Measurements from ENCODE around the gene GALK1. TPM values are rescaled to one million over a fixed set of nuclear protein-coding genes. Genes with fewer than 3 reads are reported as not detected.

The GALK1 gene
- total and polyA plus RNA-seq, 5 donors: 15.9 to 22.6 (median 17.7) TPM

DNA sequence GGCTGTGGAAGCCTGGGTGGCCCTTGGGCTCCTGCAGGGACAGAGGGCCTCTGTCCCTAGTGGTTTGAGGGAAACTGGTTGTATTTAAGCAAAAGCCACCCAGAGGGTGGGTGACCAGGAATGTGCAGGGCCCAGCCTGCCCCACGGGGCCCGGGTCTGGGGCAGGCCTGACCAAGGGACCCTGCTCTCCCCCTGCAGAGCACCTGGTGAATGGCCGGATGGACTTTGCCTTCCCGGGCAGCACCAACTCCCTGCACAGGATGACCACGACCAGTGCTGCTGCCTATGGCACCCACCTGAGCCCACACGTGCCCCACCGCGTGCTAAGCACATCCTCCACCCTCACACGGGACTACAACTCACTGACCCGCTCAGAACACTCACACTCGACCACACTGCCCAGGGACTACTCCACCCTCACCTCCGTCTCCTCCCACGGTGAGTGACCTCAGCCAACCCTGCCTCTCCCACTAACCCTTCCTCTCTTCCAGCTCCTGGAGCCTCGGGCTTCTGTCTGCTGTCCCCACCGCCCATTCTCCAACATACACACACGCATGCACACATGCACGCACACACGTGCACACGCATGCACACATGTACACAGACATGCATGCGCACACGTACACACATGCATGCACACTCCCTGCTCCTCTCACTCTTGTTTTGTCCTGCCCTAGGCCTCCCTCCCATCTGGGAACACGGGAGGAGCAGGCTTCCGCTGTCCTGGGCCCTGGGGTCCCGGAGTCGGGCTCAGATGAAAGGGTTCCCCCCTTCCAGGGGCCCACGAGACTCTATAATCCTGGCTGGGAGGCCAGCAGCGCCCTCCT, 10.4 kb downstream of the GALK1 start:
- Histone ChIP-seq H3K27ac (ENCODE audit: low read length) (no peak overlapping the region), H3K4me3 (ENCODE audit: low read length) (no peak overlapping the region), H3K9me3 (ENCODE audit: control insufficient read depth, low read length) (no peaks in the 10 kb centered on the region), H3K27me3 (ENCODE audit: control insufficient read depth, insufficient read depth) (no peaks in the 10 kb centered on the region), H3K4me1 (ENCODE audit: control insufficient read depth, insufficient read depth, low read length) (peaks cover 2% of the 10 kb centered on the region)
- ATAC-seq (peak; percentile 0 to 2), DNase-seq (peak in 2 of 3 donors; percentile 46 to 60)
- intact Hi-C loops (cut with DNase I): loop anchor here in 2 of 4 donors (5.0 kb wide), 2 partner anchors 87 to 122 kb away; partner anchors contain the start of genes RECQL5 (in 1 of the 2), SAP30BP (in 1 of the 2) and SMIM5 (in 1 of the 2)
- whole genome bisulfite sequencing: 69% methylated on average over 27 of the region's 27 CpGs

DNA sequence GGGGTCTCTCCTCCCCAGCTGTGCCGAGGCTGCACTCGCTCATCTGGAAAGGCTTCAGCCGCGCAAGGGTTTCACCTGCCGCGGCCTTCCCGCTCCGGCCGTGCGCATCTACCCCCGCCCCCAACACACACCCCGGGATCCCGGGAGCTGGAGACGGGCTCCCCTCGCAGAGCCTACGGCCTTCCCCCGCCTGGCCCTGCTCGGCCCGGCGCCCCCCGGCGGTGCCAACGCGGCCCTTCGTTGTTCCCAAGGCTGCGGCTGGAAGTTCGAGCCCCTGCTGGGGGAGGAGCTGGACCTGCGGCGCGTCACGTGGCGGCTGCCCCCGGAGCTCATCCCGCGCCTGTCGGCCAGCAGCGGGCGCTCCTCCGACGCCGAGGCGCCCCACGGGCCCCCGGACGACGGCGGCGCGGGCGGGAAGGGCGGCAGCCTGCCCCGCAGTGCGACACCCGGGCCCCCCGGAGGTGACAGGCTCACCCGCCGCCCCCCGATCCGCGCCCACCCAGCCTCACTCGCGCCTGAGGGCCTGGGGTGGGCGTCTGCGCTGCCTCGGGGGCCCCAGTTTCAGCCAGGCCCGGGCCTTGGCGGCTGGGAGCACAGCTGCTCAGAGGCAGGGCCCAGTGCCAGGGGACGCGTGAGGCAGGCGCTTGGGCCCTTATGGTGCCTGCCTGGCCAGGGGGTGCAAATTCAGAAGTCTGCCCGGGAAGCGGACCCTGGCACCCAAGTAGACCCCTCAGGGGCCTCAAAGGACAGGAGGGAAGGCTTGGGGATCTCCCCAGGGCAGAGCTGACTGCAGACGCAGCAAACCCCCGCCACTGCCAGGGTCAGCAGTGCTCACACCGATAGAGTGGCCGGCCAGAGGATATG, 11.2 kb downstream of the GALK1 start:
- peak overlapping the region; percentile 40 for H3K4me3 ChIP-seq (ENCODE audit: low read length)
- H3K9me3 ChIP-seq (ENCODE audit: control insufficient read depth, low read length): no peaks in the 10 kb centered on the region
- H3K4me1 ChIP-seq (ENCODE audit: control insufficient read depth, insufficient read depth, low read length): peaks cover 2% of the 10 kb centered on the region
- H3K27me3 ChIP-seq (ENCODE audit: control insufficient read depth, insufficient read depth): no peaks in the 10 kb centered on the region
- WGBS: 7% methylated on average over 76 of the region's 76 CpGs
- intact Hi-C loops (cut with DNase I): loop anchor here in 2 of 4 donors (5.0 kb wide), 2 partner anchors 86 to 121 kb away; partner anchors contain the start of genes RECQL5 (in 1 of the 2), SAP30BP (in 1 of the 2) and SMIM5 (in 1 of the 2)
- peak; percentile 53 to 57 for ATAC-seq
- H3K27ac ChIP-seq (ENCODE audit: low read length): no peak overlapping the region
- DNase-seq: peak; percentile 77 to 93 (median 92)

GRCh38 chr17:75752802-75753513, 12.0 kb downstream of the GALK1 start:
- DNase-seq: peak in 1 of 3 donors; percentile 46
- intact Hi-C loops (cut with DNase I): loop anchor here in 2 of 4 donors (5.0 kb wide), 2 partner anchors 86 to 121 kb away; partner anchors contain the start of genes RECQL5 (in 1 of the 2), SAP30BP (in 1 of the 2) and SMIM5 (in 1 of the 2)

GRCh38 chr17:75752405-75752709, 12.6 kb downstream of the GALK1 start:
- ATAC-seq (no peak), DNase-seq (no peak)
- WGBS: 90% methylated on average over 10 of the region's 10 CpGs
- Histone ChIP-seq H3K27ac (ENCODE audit: low read length) (no peak overlapping the region), H3K4me3 (ENCODE audit: low read length) (no peak overlapping the region), H3K4me1 (ENCODE audit: control insufficient read depth, insufficient read depth, low read length) (peaks cover 2% of the 10 kb centered on the region), H3K9me3 (ENCODE audit: control insufficient read depth, low read length) (no peaks in the 10 kb centered on the region), H3K27me3 (ENCODE audit: control insufficient read depth, insufficient read depth) (no peaks in the 10 kb centered on the region)
- intact Hi-C loops (cut with DNase I): loop anchor here in 2 of 4 donors (5.0 kb wide), 2 partner anchors 85 to 120 kb away; partner anchors contain the start of genes RECQL5 (in 1 of the 2), SAP30BP (in 1 of the 2) and SMIM5 (in 1 of the 2)

More at GRCh38 chr17:75752802-75753513, 12.0 kb downstream of the GALK1 start:
- 70% methylated on average over 19 of the region's 19 CpGs for WGBS
- no peak for ATAC-seq
- Histone ChIP-seq H3K27me3 (ENCODE audit: control insufficient read depth, insufficient read depth) (no peaks in the 10 kb centered on the region), H3K4me1 (ENCODE audit: control insufficient read depth, insufficient read depth, low read length) (peaks cover 2% of the 10 kb centered on the region), H3K9me3 (ENCODE audit: control insufficient read depth, low read length) (no peaks in the 10 kb centered on the region), H3K4me3 (ENCODE audit: low read length) (peak overlapping the region; percentile 40), H3K27ac (ENCODE audit: low read length) (no peak overlapping the region)

GRCh38 chr17:75751676-75752404, 13.2 kb downstream of the GALK1 start:
- no peak for DNase-seq

DNA sequence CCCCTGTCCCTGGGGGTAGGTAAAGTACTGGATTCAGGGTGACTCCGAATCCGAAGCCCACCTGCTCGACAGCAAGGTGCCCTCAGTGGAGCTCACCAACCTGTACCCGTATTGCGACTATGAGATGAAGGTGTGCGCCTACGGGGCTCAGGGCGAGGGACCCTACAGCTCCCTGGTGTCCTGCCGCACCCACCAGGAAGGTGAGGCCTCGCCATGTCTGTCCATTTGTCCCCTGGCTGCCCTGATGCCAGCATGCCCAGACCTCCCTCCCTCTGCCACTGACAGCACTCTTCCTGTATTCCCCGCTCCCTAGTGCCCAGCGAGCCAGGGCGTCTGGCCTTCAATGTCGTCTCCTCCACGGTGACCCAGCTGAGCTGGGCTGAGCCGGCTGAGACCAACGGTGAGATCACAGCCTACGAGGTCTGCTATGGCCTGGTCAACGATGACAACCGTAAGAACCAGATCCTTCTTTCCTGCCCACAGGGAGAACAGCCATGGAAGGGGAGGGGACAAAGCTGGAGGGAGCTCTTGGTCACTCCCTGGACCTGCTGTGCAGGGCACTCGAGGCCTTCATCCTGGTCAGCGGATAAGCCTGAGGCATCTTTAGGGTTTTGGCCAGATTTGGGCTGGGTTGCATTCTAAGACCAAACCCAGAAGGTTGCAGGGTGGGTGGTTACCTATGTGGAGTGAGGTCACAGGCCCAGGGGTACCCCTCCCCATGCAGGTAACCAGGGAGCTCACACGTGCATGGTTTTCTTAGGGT, 14.2 kb downstream of the GALK1 start:
- WGBS: 82% methylated on average over 23 of the region's 23 CpGs
- H3K4me3 ChIP-seq (ENCODE audit: low read length): no peak overlapping the region
- H3K4me1 ChIP-seq (ENCODE audit: control insufficient read depth, insufficient read depth, low read length): peaks cover 2% of the 10 kb centered on the region
- H3K27ac ChIP-seq (ENCODE audit: low read length): no peak overlapping the region
- DNase-seq: no peak
- no peaks in the 10 kb centered on the region for H3K27me3 ChIP-seq (ENCODE audit: control insufficient read depth, insufficient read depth)
- no peaks in the 10 kb centered on the region for H3K9me3 ChIP-seq (ENCODE audit: control insufficient read depth, low read length)
- no peak for ATAC-seq
- intact Hi-C loops (cut with DNase I): loop anchor here in 3 of 4 donors (2.0 to 5.0 kb wide), 3 partner anchors 76 to 119 kb away; partner anchors contain the start of genes RECQL5 (in 1 of the 3), SAP30BP (in 1 of the 3) and SMIM5 (in 1 of the 3)

More at GRCh38 chr17:75751676-75752404, 13.2 kb downstream of the GALK1 start:
- intact Hi-C loops (cut with DNase I): loop anchor here in 3 of 4 donors (2.0 to 5.0 kb wide), 3 partner anchors 77 to 120 kb away; partner anchors contain the start of genes RECQL5 (in 1 of the 3), SAP30BP (in 1 of the 3) and SMIM5 (in 1 of the 3)
- Histone ChIP-seq H3K27me3 (ENCODE audit: control insufficient read depth, insufficient read depth) (no peaks in the 10 kb centered on the region), H3K27ac (ENCODE audit: low read length) (no peak overlapping the region), H3K4me3 (ENCODE audit: low read length) (no peak overlapping the region), H3K4me1 (ENCODE audit: control insufficient read depth, insufficient read depth, low read length) (peaks cover 2% of the 10 kb centered on the region), H3K9me3 (ENCODE audit: control insufficient read depth, low read length) (no peaks in the 10 kb centered on the region)
- WGBS: 80% methylated on average over 24 of the region's 24 CpGs
- ATAC-seq: no peak

DNA sequence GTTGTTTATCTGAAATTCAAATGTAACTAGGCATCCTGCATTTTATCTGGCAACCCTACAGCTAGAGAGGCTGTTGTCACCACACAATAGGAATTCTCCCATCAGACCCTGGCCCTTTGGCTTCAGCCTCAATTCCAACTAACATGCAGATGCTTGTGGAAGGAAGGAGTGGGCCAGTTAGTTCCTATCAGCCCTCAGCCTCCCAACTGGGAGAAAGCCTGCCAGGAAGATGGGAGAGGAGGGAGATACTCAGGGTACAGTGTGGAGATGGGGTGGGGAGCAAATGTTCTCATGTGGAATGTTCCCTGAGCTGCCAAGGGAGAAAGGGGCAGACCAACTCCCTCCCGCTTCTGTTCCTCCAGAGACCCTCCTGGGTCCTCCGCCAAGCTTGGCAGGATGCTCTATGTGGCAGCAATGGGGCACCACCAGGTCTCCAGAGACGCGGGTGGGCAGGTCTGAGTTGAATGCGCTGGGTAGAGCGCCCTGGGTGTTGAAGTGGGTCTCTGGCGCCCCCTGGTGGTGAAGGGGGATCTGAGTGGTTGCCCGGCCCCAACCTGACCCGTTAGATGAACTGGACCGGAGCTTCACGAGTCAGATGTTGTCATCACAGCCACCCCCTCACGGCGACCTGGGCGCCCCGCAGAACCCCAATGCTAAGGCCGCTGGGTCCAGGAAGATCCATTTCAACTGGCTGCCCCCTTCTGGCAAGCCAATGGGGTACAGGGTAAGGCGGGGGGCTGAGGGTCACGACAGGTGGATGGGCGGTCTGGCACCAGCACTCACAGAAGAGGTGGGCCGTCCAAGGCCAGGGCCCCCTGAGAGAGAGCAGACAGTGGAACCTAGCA, 15.2 kb downstream of the GALK1 start:
- Histone ChIP-seq H3K4me3 (ENCODE audit: low read length) (no peak overlapping the region), H3K9me3 (ENCODE audit: control insufficient read depth, low read length) (no peaks in the 10 kb centered on the region), H3K4me1 (ENCODE audit: control insufficient read depth, insufficient read depth, low read length) (peaks cover 2% of the 10 kb centered on the region), H3K27me3 (ENCODE audit: control insufficient read depth, insufficient read depth) (no peaks in the 10 kb centered on the region), H3K27ac (ENCODE audit: low read length) (no peak overlapping the region)
- WGBS: 16% methylated on average over 20 of the region's 20 CpGs
- intact Hi-C loops (cut with DNase I): loop anchor here in 3 of 4 donors (2.0 to 5.0 kb wide), 4 partner anchors 71 to 117 kb away; partner anchors contain the start of genes SMIM5 (in 2 of the 3), RECQL5 (in 1 of the 3) and SAP30BP (in 1 of the 3)
- DNase-seq: peak; percentile 88 to 95 (median 93)
- ATAC-seq: peak; percentile 68 to 73

- no peaks in the 10 kb centered on the region for H3K9me3 ChIP-seq (ENCODE audit: control insufficient read depth, low read length)
- H3K4me3 ChIP-seq (ENCODE audit: low read length): no peak overlapping the region
- WGBS: 82% methylated on average over 9 of the region's 9 CpGs
- H3K27me3 ChIP-seq (ENCODE audit: control insufficient read depth, insufficient read depth): no peaks in the 10 kb centered on the region
- ATAC-seq: no peak
- no peak overlapping the region for H3K27ac ChIP-seq (ENCODE audit: low read length)
- DNase-seq: no peak
- peaks cover 2% of the 10 kb centered on the region for H3K4me1 ChIP-seq (ENCODE audit: control insufficient read depth, insufficient read depth, low read length)
- intact Hi-C loops (cut with DNase I): loop anchor here in 2 of 4 donors (2.0 to 5.0 kb wide), 2 partner anchors 70 to 116 kb away; partner anchors contain the start of gene SMIM5 (in 1 of the 2)
These were observed 16.3 kb downstream of the GALK1 start for GRCh38 chr17:75748706-75749105.
